GM12878 (cell line): Measurements from ENCODE around the gene YKT6. TPM values are rescaled to one million over a fixed set of nuclear protein-coding genes. Genes with fewer than 3 reads are reported as not detected.

Experiments
- NBN ChIP-seq: fragments of 450-650 bp; IDR thresholded peaks from 2 replicates; pipeline ENCODE4 v1.6.1; 2016
- RAD51 ChIP-seq: fragments of 450-650 bp; IDR thresholded peaks from 2 replicates; pipeline ENCODE4 v1.6.1; 2016; ENCODE audit warnings: moderate library complexity, mild to moderate bottlenecking, inconsistent platforms
- RELB ChIP-seq: fragments of 450-650 bp; IDR thresholded peaks from 2 replicates; pipeline ENCODE4 v1.6.1; 2017; ENCODE audit warnings: low read depth, mild to moderate bottlenecking, moderate library complexity
- SKIL ChIP-seq: fragments of 450-650 bp; IDR thresholded peaks from 2 replicates; pipeline ENCODE4 v1.6.1; 2017; ENCODE audit warnings: mild to moderate bottlenecking, low read depth, inconsistent platforms; ENCODE audit not compliant: poor library complexity, severe bottlenecking
- WRNIP1 ChIP-seq: IDR thresholded peaks from 2 replicates; pipeline ENCODE4 v1.6.1; 2011; ENCODE audit warnings: low read depth, low read length, improper control_type of control experiment, borderline replicate concordance
- ZNF274 ChIP-seq: IDR thresholded peaks from one replicate; pipeline ENCODE4 v1.8.0; 2011; ENCODE audit not compliant: insufficient read length, insufficient read depth
- ZNF384 ChIP-seq: IDR thresholded peaks from 2 replicates; pipeline ENCODE4 v1.6.1; 2012; ENCODE audit warnings: low read depth, mild to moderate bottlenecking, low read length, improper control_type of control experiment, borderline replicate concordance
- polyA plus RNA-seq, 11 experiments: library from polyadenylated mRNA; depleted of rRNA in 4 of 11; unstranded in 6 of 11; stranded (reverse) in 5 of 11; fragments of >200 nt; fragmentation: Nextera tagmentation in 4 of 11; fragmentation: Illumina TruSeq in 1 of 11; extraction: Ambion mirVana in 4 of 11; extraction: Trizol in 1 of 11; gene quantifications; 1 replicate in 1 of 11; 2 replicates in 10 of 11; pipeline versions ENCODE4 v1.2.1 to v1.2.3, GENCODE V29; 2011 to 2016; ENCODE audit warnings: inconsistent platforms in 2 of 11, missing spikeins in 2 of 11, low read depth in 1 of 11
- total RNA-seq, 4 experiments: library from RNA; depleted of rRNA in 3 of 4; stranded (reverse); fragments of >200 nt in 3 of 4; fragmentation: Illumina TruSeq in 1 of 4; extraction: Trizol in 1 of 4; gene quantifications; 2 replicates each; pipeline versions ENCODE4 v1.2.1 to v1.2.3, GENCODE V29; 2013 to 2021
- TF ChIP-seq, protein P1 (sequence below): IDR thresholded peaks from 2 replicates; pipeline ENCODE4 v1.6.1; 2011; ENCODE audit warnings: low read depth, low read length, improper control_type of control experiment, borderline replicate concordance

The YKT6 gene
- total and polyA plus RNA-seq, 10 of the 15 experiments (the other 5 are each of a cell fraction or from before 2014, with no cell fraction given) = 1.7 to 95.2 (median 70.5) TPM

DNA sequence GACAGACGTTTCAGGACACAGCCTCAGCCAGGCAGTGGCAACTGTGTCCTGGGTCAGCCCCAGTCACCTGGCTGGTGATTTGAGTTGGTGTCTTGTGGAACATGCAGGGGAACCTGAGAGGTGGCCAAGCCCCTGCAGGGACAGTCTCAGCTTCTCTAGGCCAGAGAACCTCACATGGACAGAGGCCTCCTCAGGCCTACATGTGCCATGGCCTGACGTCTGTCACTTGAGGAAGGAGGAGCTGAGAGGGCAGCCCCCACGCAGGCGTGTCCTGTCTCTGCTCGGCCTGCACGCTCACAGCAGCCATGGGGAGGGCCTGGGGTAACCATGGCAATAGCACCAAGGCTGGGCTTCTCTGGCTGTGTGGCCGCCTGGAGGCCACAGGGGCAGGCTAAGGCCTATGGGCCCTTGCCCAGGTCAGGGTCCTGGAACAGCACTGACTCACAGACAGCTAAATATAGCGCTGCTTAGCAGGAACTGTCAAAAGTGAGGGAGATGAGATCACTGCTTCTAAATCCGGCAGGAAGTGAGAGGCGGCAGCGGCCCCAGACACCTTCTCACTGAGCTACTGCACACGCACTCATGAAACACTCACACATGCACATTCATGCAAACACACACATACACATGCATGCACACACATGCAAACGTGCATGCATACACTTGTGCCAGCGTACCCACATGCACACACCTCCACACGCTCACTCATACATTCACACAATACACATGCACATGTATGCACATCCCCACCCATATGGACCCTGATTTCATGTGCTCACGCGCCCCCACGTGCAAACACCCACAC lies 57.0 kb downstream of the YKT6 start (continued):
- TF ChIP-seq RAD51 (0 out of 2 replicates have a peak, but pooled peaks have one; percentile 15), SKIL (peak; percentile 91), WRNIP1 (0 out of 2 replicates have a peak, but pooled peaks have one; percentile 74), NBN (peak; percentile 98), ZNF274 (no peak), RELB (peak; percentile 82; the same call in 1 of the 2 replicates), ZNF384 (no peak)
- TF ChIP-seq, protein P1, sequence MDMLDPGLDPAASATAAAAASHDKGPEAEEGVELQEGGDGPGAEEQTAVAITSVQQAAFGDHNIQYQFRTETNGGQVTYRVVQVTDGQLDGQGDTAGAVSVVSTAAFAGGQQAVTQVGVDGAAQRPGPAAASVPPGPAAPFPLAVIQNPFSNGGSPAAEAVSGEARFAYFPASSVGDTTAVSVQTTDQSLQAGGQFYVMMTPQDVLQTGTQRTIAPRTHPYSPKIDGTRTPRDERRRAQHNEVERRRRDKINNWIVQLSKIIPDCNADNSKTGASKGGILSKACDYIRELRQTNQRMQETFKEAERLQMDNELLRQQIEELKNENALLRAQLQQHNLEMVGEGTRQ = no peak; the same call in 1 of the 2 replicates
- TF ChIP-seq, all 136 proteins: peak for 68
